Osteoblast (primary cell): ENCODE measurements around the gene CCDC7. TPM values are rescaled to one million over a fixed set of nuclear protein-coding genes. Genes with fewer than 3 reads are reported as not detected.
"Not testable (repeated sequence)": the region's sequence is repeated elsewhere in the genome, so short reads cannot be mapped to it uniquely, and the experiment has no call there.

ENCODE experiments used
- DNase-seq: peaks from one replicate; pipeline ENCODE4 v3.0.0; 2011; ENCODE audit warnings: low spot score, mixed read lengths; ENCODE audit not compliant: insufficient read length; ENCODE audit errors: missing footprints
- H2AFZ ChIP-seq: 2 replicates; pipeline ENCODE4 v1.6.0; 2011; ENCODE audit warnings: mild to moderate bottlenecking, low read length
- H3K27ac ChIP-seq: 2 replicates; pipeline ENCODE4 v1.5.1; 2011; ENCODE audit warnings: mild to moderate bottlenecking, low read depth, low read length, moderate library complexity
- H3K27me3 ChIP-seq: 2 replicates; pipeline ENCODE4 v1.6.0; 2012; ENCODE audit warnings: mild to moderate bottlenecking, control low read depth, inconsistent platforms, low read length, moderate library complexity; ENCODE audit not compliant: insufficient read depth
- H3K36me3 ChIP-seq: 2 replicates; pipeline ENCODE4 v1.5.1; 2011; ENCODE audit warnings: mild to moderate bottlenecking, low read length, control low read depth, moderate library complexity; ENCODE audit not compliant: insufficient read depth
- H3K4me1 ChIP-seq: 2 replicates; pipeline ENCODE4 v1.5.1; 2011; ENCODE audit warnings: mild to moderate bottlenecking, low read length, control low read depth, moderate library complexity; ENCODE audit not compliant: insufficient read depth
- H3K4me2 ChIP-seq: 2 replicates; pipeline ENCODE4 v1.6.0; 2011; ENCODE audit warnings: mild to moderate bottlenecking, low read length; ENCODE audit not compliant: insufficient read depth
- H3K4me3 ChIP-seq: fragments of 200-600 bp; sonication (generic); 3 replicates; pipeline ENCODE4 v1.5.1; 2012; ENCODE audit warnings: mild to moderate bottlenecking, low read length, inconsistent platforms; ENCODE audit not compliant: insufficient read depth
- H3K79me2 ChIP-seq: 2 replicates; pipeline ENCODE4 v1.6.0; 2012; ENCODE audit warnings: mild to moderate bottlenecking, low read length, control low read depth, inconsistent platforms; ENCODE audit not compliant: insufficient read depth
- H3K9me3 ChIP-seq: 2 replicates; pipeline ENCODE4 v1.5.1; 2011; ENCODE audit warnings: low read depth, low read length, control low read depth
- H4K20me1 ChIP-seq: 2 replicates; pipeline ENCODE4 v1.6.0; 2012; ENCODE audit warnings: mild to moderate bottlenecking, low read length, control low read depth; ENCODE audit not compliant: insufficient read depth
- total RNA-seq: library from RNA; depleted of rRNA; stranded (reverse); fragments of >200 nt; gene quantifications from 2 replicates; pipeline ENCODE4 v1.2.3, GENCODE V29; 2012
- TF ChIP-seq, protein P1 (sequence below): IDR thresholded peaks from 2 replicates; pipeline ENCODE4 v1.5.1; 2011; ENCODE audit warnings: mild to moderate bottlenecking, low read depth, low read length, moderate library complexity; ENCODE audit errors: extremely low read depth

CCDC7 gene
- total RNA-seq, 1 donor = 22.4 TPM

DNA sequence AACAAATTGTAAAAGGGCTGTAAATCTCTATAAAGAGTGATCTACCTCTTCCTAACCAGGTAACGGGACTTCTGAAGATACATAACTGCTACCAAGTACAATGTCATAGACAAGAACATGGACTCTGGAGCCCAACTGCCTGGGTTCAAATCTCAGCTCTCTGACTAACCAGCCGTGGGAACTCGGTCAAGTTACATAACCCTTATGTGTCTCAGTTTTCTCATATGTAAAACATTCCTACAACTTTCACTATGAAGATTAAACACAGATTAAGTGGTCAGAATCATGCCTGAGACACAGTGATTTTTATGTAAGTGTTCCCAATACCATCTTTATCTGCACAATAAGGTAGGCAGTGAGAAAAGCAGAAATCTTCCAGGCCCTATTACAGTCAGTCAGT lies 459.5 kb downstream of the CCDC7 start:
- Histone ChIP-seq H4K20me1 (peaks cover 11% of the 10 kb centered on the region), H3K4me1 (peaks cover 3% of the 10 kb centered on the region), H3K27me3 (no peaks in the 10 kb centered on the region), H3K4me2 (no peak overlapping the region), H3K4me3 (no peak overlapping the region), H2AFZ (no peak overlapping the region), H3K27ac (peak overlapping the region; percentile 24), H3K36me3 (peaks cover 82% of the 10 kb centered on the region), H3K9me3 (no peaks in the 10 kb centered on the region), H3K79me2 (peaks cover 60% of the 10 kb centered on the region)
- no peak for DNase-seq
- TF ChIP-seq, protein P1, sequence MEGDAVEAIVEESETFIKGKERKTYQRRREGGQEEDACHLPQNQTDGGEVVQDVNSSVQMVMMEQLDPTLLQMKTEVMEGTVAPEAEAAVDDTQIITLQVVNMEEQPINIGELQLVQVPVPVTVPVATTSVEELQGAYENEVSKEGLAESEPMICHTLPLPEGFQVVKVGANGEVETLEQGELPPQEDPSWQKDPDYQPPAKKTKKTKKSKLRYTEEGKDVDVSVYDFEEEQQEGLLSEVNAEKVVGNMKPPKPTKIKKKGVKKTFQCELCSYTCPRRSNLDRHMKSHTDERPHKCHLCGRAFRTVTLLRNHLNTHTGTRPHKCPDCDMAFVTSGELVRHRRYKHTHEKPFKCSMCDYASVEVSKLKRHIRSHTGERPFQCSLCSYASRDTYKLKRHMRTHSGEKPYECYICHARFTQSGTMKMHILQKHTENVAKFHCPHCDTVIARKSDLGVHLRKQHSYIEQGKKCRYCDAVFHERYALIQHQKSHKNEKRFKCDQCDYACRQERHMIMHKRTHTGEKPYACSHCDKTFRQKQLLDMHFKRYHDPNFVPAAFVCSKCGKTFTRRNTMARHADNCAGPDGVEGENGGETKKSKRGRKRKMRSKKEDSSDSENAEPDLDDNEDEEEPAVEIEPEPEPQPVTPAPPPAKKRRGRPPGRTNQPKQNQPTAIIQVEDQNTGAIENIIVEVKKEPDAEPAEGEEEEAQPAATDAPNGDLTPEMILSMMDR = no peak

- DNase-seq = no peak
- TF ChIP-seq, protein P1 = no peak
- Histone ChIP-seq H2AFZ (no peak overlapping the region), H3K36me3 (peaks cover 90% of the 10 kb centered on the region), H3K27me3 (no peaks in the 10 kb centered on the region), H4K20me1 (peaks cover 15% of the 10 kb centered on the region), H3K4me1 (peaks cover 3% of the 10 kb centered on the region), H3K27ac (no peak overlapping the region), H3K4me3 (no peak overlapping the region), H3K79me2 (peaks cover 69% of the 10 kb centered on the region), H3K4me2 (no peak overlapping the region), H3K9me3 (no peaks in the 10 kb centered on the region)
These were observed 460.7 kb downstream of the CCDC7 start for GRCh38 chr10:32906595-32906994.

- Histone ChIP-seq H3K4me2 (no peak overlapping the region), H3K36me3 (peaks cover 84% of the 10 kb centered on the region), H3K79me2 (peaks cover 76% of the 10 kb centered on the region), H3K4me1 (peaks cover 3% of the 10 kb centered on the region), H3K27ac (no peak overlapping the region), H3K9me3 (no peaks in the 10 kb centered on the region), H3K27me3 (no peaks in the 10 kb centered on the region), H4K20me1 (peaks cover 21% of the 10 kb centered on the region), H2AFZ (no peak overlapping the region), H3K4me3 (no peak overlapping the region)
- TF ChIP-seq, protein P1 = no peak
- no peak for DNase-seq
These were observed 463.5 kb downstream of the CCDC7 start for GRCh38 chr10:32909456-32909855.

DNA sequence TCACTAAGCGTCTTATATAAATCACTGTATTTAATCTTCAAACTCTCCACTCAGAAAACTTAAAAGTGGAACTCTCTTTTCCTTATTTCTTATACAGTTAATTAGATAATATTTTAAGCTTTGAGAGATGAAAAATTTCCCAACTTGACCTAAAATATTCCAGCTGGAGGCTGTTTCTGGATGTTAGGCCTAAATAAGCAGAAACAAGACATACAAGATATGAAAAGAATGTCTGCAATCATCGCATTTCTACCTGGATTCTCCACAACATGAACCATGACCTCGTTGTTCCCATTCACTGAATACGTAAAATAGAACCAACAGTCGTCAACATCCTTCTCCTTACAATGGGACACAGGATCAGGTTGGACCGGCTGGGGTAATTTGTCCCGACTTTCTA lies 464.0 kb downstream of the CCDC7 start:
- H3K4me3 ChIP-seq, H3K27me3 ChIP-seq, H3K4me1 ChIP-seq, H2AFZ ChIP-seq, DNase-seq, H3K9me3 ChIP-seq, H3K4me2 ChIP-seq, H3K27ac ChIP-seq: not testable (repeated sequence)
- H3K36me3 ChIP-seq = peaks cover 83% of the 10 kb centered on the region
- peaks cover 21% of the 10 kb centered on the region for H4K20me1 ChIP-seq
- peaks cover 79% of the 10 kb centered on the region for H3K79me2 ChIP-seq
